Measurements from ENCODE around the gene ARMC2. TPM values are rescaled to one million over a fixed set of nuclear protein-coding genes. Genes with fewer than 3 reads are reported as not detected.

Gene ARMC2
- total RNA-seq, 1 donor from 2014 or later: 8.3 TPM

DNA sequence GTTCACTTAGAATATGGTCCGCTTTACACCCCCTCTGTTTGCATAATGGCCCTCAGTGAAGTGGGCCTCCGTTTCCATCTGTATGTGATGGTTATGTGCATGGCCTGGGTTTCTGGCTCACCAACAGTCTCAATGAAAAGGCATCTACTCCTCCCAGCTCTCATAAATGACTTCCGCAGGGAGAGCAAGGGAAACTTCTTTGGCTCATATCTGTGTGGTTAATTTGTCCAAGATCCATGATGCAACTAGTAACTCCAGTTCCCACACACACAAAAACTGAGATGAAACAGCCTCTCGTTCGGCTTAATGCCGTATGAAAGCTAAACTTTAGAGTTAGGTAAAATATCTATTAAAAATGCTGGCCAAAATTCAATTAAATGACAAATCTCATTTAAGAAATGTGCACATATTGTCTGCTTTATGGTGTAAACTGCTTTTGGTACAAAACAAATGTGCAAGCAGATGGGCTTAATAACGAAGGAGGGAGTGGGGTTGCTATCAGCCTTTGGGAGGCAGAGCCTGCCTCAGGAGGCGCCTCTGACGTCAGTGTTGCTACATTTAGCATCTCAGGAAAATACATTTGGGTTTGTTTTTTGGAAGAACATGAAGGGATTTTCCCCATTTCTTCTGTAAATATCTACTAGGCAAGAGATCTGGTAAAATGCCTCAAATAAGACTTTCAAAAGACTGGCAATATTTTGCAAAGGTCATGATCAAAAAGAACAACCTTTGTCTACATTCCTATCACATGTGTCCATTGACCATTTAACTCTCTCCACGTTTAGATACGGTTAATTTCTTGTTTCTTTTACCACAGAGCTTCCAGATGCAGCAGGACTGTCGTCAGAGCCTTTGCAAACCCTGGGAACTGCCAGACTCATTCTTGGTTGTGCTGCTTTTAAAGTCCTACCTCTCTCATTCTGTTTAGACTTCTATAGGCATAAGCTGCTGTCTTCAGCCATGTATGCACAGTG, 96.8 kb downstream of the ARMC2 start:
- Mint-ChIP-seq H3K36me3 (ENCODE audit: low read depth) (peaks cover 2% of the 10 kb centered on the region), H3K4me3 (ENCODE audit: unreplicated experiment) (no peak overlapping the region), H3K4me1 (ENCODE audit: low read depth) (peaks cover 27% of the 10 kb centered on the region), H3K27me3 (ENCODE audit: low read depth) (no peaks in the 10 kb centered on the region), H3K9me3 (ENCODE audit: low read depth) (no peaks in the 10 kb centered on the region), H3K27ac (ENCODE audit: unreplicated experiment) (no peak overlapping the region)
- no peak for DNase-seq (ENCODE audit: low spot score)
- TF ChIP-seq, protein P1, sequence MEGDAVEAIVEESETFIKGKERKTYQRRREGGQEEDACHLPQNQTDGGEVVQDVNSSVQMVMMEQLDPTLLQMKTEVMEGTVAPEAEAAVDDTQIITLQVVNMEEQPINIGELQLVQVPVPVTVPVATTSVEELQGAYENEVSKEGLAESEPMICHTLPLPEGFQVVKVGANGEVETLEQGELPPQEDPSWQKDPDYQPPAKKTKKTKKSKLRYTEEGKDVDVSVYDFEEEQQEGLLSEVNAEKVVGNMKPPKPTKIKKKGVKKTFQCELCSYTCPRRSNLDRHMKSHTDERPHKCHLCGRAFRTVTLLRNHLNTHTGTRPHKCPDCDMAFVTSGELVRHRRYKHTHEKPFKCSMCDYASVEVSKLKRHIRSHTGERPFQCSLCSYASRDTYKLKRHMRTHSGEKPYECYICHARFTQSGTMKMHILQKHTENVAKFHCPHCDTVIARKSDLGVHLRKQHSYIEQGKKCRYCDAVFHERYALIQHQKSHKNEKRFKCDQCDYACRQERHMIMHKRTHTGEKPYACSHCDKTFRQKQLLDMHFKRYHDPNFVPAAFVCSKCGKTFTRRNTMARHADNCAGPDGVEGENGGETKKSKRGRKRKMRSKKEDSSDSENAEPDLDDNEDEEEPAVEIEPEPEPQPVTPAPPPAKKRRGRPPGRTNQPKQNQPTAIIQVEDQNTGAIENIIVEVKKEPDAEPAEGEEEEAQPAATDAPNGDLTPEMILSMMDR (IDR thresholded peaks at IDR 0.05): no peak

DNA sequence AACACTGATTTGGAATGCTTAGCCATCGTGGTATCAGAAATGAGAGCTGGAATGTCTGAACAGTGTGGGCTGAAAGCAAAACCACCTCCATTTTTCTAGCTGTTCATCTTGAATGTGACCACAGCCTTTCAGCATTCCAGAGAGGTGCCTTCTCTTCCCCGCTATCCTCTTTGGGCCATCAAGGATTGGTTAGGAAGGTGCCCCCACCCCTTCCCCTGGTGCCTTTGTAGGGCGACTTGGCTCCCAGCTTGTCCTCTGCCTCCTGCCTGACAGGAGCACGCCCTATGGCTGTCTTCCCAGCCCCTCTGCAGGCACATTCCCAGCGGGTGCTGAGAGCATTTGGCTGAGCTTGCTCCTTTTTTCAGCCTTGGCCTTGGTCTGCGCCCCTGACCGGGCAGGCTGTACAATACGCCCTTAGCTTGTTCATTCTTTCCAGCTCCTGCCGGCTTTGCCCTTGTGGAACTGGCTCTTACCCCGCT, 97.5 kb downstream of the ARMC2 start:
- Mint-ChIP-seq H3K27ac (ENCODE audit: unreplicated experiment) (no peak overlapping the region), H3K9me3 (ENCODE audit: low read depth) (no peaks in the 10 kb centered on the region), H3K4me3 (ENCODE audit: unreplicated experiment) (no peak overlapping the region), H3K36me3 (ENCODE audit: low read depth) (peaks cover 1% of the 10 kb centered on the region), H3K4me1 (ENCODE audit: low read depth) (peaks cover 27% of the 10 kb centered on the region), H3K27me3 (ENCODE audit: low read depth) (no peaks in the 10 kb centered on the region)
- DNase-seq (ENCODE audit: low spot score): no peak
- TF ChIP-seq, protein P1 (IDR thresholded peaks at IDR 0.05): no peak

DNA sequence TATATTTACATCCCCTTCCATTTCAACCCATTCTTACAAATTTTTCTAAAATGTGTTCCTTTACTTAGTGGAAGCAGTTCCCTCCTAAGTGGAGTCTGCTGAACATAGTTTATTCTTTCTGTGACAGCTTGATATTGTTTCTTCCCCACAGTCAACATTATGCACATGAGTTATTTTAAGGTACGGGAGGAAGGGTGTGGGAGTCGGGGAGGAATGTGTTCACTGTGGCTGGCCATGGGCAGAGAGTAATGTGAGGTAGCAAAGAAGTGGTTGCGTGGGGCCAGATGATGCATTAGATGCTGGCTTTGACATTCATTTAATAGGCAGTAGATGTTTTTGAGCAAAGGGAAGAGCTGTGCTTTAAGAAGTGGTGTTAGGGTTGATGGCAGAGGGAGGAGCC, 98.5 kb downstream of the ARMC2 start:
- TF ChIP-seq, protein P1 (IDR thresholded peaks at IDR 0.05): no peak
- H3K27ac Mint-ChIP-seq (ENCODE audit: unreplicated experiment): no peak overlapping the region
- H3K4me3 Mint-ChIP-seq (ENCODE audit: unreplicated experiment): no peak overlapping the region

DNA sequence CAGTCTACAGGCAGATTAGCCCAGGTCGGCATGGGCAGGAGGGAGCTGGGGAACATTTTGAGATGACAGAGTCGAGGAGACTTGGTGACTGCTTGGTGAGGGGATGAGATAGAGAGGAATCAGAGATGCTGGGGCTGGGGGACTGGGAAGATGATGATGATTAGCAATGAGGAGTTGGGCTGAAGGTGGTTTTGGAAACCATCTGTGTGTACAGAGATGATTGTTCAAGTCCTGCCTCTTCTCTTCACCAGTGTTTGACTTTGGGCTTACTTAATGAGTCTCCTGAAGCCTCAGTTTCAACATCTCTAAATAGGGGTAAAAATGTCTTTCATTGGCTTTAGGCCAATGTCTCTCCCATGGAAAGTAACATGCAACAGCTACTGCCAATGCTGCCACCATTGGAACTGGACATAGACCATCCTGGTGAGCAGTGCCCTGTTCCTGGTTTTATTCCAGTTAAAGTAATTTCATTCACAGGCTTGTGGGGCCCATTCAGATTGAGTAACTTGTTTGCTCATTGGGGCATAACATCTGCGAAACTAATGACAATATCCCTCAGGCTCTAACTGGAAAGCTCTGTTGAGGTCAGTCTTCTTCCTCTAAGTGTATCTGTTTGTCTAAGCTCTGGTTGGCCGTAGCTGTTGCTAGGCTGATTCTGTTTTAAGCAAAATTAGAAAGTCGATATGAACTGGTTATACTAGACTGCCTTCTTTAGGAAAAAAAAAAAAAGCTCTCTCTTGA, 99.1 kb downstream of the ARMC2 start:
- Mint-ChIP-seq H3K27me3 (ENCODE audit: low read depth) (no peaks in the 10 kb centered on the region), H3K4me3 (ENCODE audit: unreplicated experiment) (no peak overlapping the region), H3K27ac (ENCODE audit: unreplicated experiment) (no peak overlapping the region), H3K36me3 (ENCODE audit: low read depth) (no peaks in the 10 kb centered on the region), H3K4me1 (ENCODE audit: low read depth) (peaks cover 27% of the 10 kb centered on the region), H3K9me3 (ENCODE audit: low read depth) (no peaks in the 10 kb centered on the region)
- DNase-seq (ENCODE audit: low spot score): no peak
- TF ChIP-seq, protein P1 (IDR thresholded peaks at IDR 0.05): no peak

More for the DNA sequence above, 98.5 kb downstream of the ARMC2 start:
- H3K27me3 Mint-ChIP-seq (ENCODE audit: low read depth): no peaks in the 10 kb centered on the region
- DNase-seq (ENCODE audit: low spot score): no peak
- H3K9me3 Mint-ChIP-seq (ENCODE audit: low read depth): no peaks in the 10 kb centered on the region
- no peaks in the 10 kb centered on the region for H3K36me3 Mint-ChIP-seq (ENCODE audit: low read depth)
- H3K4me1 Mint-ChIP-seq (ENCODE audit: low read depth): peaks cover 27% of the 10 kb centered on the region

DNA sequence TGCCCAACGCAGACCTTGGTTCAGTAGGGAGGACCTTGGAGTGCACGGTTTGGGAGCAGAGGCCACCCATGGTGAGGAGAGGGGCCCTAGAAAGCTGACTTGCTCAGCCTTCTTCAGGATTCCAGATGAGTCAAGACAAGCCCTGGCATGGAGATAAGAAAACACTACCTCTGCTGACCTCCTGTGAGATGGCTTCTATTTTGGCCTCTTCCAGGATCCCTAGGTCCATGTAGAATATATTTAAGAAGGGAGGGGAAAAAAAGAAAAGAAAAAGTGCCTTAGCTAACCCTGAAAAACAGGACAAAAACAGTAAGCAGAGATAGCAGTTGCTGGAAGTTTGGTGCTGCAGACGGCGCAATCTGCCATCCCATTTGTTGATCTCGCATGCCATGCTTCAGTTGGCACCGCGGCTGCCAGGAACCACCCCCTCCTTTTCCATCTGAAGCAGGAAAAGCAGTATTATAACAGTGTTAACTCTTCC, 100.0 kb downstream of the ARMC2 start:
- no peak overlapping the region for H3K4me3 Mint-ChIP-seq (ENCODE audit: unreplicated experiment)
- H3K36me3 Mint-ChIP-seq (ENCODE audit: low read depth): no peaks in the 10 kb centered on the region
- H3K4me1 Mint-ChIP-seq (ENCODE audit: low read depth): peaks cover 27% of the 10 kb centered on the region
- no peak for DNase-seq (ENCODE audit: low spot score)
- no peaks in the 10 kb centered on the region for H3K27me3 Mint-ChIP-seq (ENCODE audit: low read depth)
- no peak overlapping the region for H3K27ac Mint-ChIP-seq (ENCODE audit: unreplicated experiment)
- H3K9me3 Mint-ChIP-seq (ENCODE audit: low read depth): no peaks in the 10 kb centered on the region
- TF ChIP-seq, protein P1 (IDR thresholded peaks at IDR 0.05): no peak
